Testis (tissue), 2 donors: ENCODE data around the gene AUTS2.

Experiments
- CTCF ChIP-seq, 3 experiments: fragments of 450-650 bp in 2 of 3; fragments of 200-600 bp in 1 of 3; sonication (generic) in 1 of 3; IDR thresholded peaks; one replicate each; pipeline ENCODE4 v1.5.1; 2016 to 2019; ENCODE audit warnings: antibody characterized with exemption in 3 of 3, mild to moderate bottlenecking in 2 of 3, moderate library complexity in 1 of 3
- POLR2A ChIP-seq: fragments of 450-650 bp; IDR thresholded peaks from one replicate; pipeline ENCODE4 v1.6.1; 2017; ENCODE audit warnings: antibody characterized with exemption, mild to moderate bottlenecking, moderate library complexity

- no peak for TF ChIP-seq CTCF (IDR thresholded peaks at IDR 0.05)
- TF ChIP-seq POLR2A = no peak
Observed at GRCh38 chr7:69619054-69619453, 20.8 kb downstream of the AUTS2 start.
